ENCODE measurements around the gene ANXA3.

The ANXA3 gene

DNA sequence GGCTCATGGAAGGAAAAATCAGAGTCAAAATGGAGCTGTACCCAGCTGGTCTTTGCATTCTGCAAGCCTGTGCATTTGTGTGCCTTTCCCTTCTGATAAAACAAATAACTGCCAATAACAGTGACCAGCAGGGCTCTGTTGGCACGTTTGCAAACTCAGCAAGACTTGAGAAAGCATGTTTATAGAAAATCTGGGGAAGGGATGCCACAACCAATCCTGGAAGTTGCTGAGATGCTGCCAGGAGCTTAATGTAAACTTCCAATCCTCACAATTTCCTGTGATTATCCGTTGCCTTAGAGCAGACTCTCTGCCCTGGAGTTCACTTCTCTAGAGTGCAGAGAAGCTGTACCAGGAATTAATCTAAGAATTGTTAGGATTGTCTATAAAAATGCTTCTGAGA is 6.9 kb upstream of the ANXA3 start:
- no peak for TF ChIP-seq EP300 (IDR thresholded peaks at IDR 0.05; ENCODE audit: borderline replicate concordance)

DNA sequence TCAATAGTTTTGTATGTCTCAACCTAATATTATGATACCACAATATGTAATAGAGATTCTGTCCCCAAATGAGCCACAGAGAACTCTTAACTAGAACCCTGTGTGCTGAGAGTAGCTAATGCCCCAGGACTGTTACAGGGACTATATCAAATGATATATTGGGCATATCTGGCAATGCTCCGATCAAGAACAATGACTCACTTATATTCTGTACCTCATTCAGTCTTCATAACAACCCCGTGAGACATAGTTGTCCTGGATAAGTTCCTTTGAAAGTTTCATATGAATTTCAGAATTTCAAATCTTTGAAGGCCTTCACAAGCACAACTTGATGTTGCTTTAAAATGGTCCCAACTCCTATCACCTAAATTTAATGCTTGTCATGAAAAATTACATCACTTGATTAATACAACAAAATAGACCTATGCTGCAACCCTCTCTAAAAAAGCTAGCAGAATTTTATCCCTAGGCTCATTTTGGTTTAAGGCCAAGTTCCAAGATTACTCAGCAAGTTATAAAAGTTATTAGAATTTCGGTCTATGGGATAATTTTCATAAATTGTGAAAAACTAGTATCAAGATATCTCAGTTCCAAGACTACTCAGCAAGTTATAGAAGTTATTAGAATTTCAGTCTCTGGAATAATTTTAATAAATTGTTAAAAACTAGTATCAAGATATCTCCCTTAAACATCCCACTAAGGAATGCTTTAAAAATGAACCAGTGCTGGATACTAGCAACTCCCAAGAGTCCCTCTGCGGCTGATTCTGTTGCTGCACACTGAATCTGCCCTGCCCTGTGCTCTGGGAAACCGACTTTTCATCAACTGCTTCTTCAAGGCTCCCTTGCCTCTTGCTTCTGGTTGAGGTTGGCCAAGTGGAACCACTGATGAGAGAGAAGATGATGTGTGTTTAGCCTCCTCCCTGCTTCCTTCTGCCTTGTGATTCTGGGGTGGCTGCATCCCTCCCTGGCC is 6.0 kb upstream of the ANXA3 start:
- TF ChIP-seq TEAD4 (IDR thresholded peaks at IDR 0.05), result no peak
- TF ChIP-seq EP300 (IDR thresholded peaks at IDR 0.05; ENCODE audit: borderline replicate concordance), result no peak
- TF ChIP-seq FOXM1 (IDR thresholded peaks at IDR 0.05; ENCODE audit: borderline replicate concordance, low read depth), result no peak
- TF ChIP-seq RAD21 (IDR thresholded peaks at IDR 0.05; ENCODE audit: low read depth), result no peak

DNA sequence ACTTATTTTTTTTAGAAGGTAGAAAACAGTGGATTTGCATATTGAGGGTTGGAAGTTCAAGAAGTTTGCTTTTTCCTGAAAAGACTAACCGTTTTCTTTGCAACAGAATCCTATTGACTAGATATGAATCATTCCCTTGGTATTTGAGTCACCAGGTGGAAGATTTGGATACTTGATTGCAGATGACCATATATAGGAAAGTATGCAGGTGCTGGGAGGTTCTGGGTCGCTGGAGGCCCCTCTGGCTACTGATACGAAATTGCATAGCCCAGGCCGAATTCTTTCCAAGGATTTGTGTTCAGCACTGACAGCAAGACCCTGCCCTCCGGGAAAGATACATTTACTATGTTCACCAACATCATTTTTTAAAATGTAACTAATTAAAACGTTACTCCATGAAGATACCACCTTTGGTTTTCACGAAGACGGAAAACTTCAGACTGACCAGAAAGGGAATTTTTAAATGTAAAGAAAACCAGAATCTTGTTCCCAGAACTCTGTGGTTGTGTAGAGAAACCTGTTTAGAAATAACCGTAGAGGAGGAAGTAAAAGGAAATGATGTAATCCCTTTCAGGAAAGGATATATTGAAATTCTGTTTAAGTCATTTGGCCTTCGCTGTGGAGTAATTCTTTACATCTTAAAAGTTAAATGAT is 946 bp downstream of the ANXA3 start:
- TF ChIP-seq CREB1 (IDR thresholded peaks at IDR 0.05; ENCODE audit: low read depth), result no peak
- TF ChIP-seq TCF12 (IDR thresholded peaks at IDR 0.05; ENCODE audit: low read depth), result peak; percentile 87
- peak; percentile 92 for TF ChIP-seq EP300 (IDR thresholded peaks at IDR 0.05; ENCODE audit: borderline replicate concordance)
- TF ChIP-seq, protein P1, sequence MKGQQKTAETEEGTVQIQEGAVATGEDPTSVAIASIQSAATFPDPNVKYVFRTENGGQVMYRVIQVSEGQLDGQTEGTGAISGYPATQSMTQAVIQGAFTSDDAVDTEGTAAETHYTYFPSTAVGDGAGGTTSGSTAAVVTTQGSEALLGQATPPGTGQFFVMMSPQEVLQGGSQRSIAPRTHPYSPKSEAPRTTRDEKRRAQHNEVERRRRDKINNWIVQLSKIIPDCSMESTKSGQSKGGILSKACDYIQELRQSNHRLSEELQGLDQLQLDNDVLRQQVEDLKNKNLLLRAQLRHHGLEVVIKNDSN (IDR thresholded peaks at IDR 0.05), result 0 out of 2 replicates have a peak, but pooled peaks have one; percentile 4
- TF ChIP-seq FOXM1 (IDR thresholded peaks at IDR 0.05; ENCODE audit: borderline replicate concordance, low read depth), result peak; percentile 89
- peak; percentile 94 for TF ChIP-seq TEAD4 (IDR thresholded peaks at IDR 0.05)
- peak; percentile 52; the same call in 1 of the 2 replicates for TF ChIP-seq NFIC (IDR thresholded peaks at IDR 0.05)
- TF ChIP-seq, protein P2, sequence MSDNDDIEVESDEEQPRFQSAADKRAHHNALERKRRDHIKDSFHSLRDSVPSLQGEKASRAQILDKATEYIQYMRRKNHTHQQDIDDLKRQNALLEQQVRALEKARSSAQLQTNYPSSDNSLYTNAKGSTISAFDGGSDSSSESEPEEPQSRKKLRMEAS (IDR thresholded peaks at IDR 0.05), result 0 out of 2 replicates have a peak, but pooled peaks have one; percentile 6
- peak; percentile 9; the same call in 1 of the 2 replicates for TF ChIP-seq RAD21 (IDR thresholded peaks at IDR 0.05; ENCODE audit: low read depth)
- TF ChIP-seq CEBPB (IDR thresholded peaks at IDR 0.05), result peak; percentile 71
- TF ChIP-seq ZBTB7A (IDR thresholded peaks at IDR 0.05; ENCODE audit: low read depth), result no peak
- no peak for TF ChIP-seq TAF1 (IDR thresholded peaks at IDR 0.05; ENCODE audit: low read depth)

DNA sequence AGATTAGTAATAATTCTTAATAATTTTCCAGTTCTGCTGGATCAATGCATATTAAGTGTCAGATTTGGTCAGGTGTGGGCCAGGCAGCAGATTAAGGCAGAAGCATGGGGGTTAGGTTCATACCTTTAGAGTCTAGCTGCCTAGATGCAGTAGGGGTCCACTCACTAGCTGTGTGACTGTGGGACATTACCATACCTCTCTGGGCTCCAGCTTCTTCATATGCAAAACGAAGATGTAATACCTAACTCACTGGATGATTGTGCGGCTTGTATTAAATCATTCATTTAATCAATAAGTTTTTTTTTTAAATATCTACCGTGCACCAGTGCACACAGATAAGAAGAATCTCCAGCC is 1.4 kb downstream of the ANXA3 start:
- no peak for TF ChIP-seq EP300 (IDR thresholded peaks at IDR 0.05; ENCODE audit: borderline replicate concordance)
- TF ChIP-seq TAF1 (IDR thresholded peaks at IDR 0.05; ENCODE audit: low read depth), result no peak
- TF ChIP-seq CREB1 (IDR thresholded peaks at IDR 0.05; ENCODE audit: low read depth), result no peak
- TF ChIP-seq FOXM1 (IDR thresholded peaks at IDR 0.05; ENCODE audit: borderline replicate concordance, low read depth), result no peak
- TF ChIP-seq, protein P2 (IDR thresholded peaks at IDR 0.05), result no peak
- TF ChIP-seq, protein P3, sequence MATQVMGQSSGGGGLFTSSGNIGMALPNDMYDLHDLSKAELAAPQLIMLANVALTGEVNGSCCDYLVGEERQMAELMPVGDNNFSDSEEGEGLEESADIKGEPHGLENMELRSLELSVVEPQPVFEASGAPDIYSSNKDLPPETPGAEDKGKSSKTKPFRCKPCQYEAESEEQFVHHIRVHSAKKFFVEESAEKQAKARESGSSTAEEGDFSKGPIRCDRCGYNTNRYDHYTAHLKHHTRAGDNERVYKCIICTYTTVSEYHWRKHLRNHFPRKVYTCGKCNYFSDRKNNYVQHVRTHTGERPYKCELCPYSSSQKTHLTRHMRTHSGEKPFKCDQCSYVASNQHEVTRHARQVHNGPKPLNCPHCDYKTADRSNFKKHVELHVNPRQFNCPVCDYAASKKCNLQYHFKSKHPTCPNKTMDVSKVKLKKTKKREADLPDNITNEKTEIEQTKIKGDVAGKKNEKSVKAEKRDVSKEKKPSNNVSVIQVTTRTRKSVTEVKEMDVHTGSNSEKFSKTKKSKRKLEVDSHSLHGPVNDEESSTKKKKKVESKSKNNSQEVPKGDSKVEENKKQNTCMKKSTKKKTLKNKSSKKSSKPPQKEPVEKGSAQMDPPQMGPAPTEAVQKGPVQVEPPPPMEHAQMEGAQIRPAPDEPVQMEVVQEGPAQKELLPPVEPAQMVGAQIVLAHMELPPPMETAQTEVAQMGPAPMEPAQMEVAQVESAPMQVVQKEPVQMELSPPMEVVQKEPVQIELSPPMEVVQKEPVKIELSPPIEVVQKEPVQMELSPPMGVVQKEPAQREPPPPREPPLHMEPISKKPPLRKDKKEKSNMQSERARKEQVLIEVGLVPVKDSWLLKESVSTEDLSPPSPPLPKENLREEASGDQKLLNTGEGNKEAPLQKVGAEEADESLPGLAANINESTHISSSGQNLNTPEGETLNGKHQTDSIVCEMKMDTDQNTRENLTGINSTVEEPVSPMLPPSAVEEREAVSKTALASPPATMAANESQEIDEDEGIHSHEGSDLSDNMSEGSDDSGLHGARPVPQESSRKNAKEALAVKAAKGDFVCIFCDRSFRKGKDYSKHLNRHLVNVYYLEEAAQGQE (IDR thresholded peaks at IDR 0.05; ENCODE audit: low read depth), result no peak
- no peak for TF ChIP-seq CEBPB (IDR thresholded peaks at IDR 0.05)
- TF ChIP-seq RAD21 (IDR thresholded peaks at IDR 0.05; ENCODE audit: low read depth), result no peak
- TF ChIP-seq, protein P1 (IDR thresholded peaks at IDR 0.05), result no peak
- TF ChIP-seq TEAD4 (IDR thresholded peaks at IDR 0.05), result no peak
- TF ChIP-seq NFIC (IDR thresholded peaks at IDR 0.05), result no peak
- TF ChIP-seq EGR1 (IDR thresholded peaks at IDR 0.05), result no peak
- no peak for TF ChIP-seq ZBTB7A (IDR thresholded peaks at IDR 0.05; ENCODE audit: low read depth)
- TF ChIP-seq YY1 (IDR thresholded peaks at IDR 0.05; ENCODE audit: low read depth), result no peak
- TF ChIP-seq TCF12 (IDR thresholded peaks at IDR 0.05; ENCODE audit: low read depth), result no peak

DNA sequence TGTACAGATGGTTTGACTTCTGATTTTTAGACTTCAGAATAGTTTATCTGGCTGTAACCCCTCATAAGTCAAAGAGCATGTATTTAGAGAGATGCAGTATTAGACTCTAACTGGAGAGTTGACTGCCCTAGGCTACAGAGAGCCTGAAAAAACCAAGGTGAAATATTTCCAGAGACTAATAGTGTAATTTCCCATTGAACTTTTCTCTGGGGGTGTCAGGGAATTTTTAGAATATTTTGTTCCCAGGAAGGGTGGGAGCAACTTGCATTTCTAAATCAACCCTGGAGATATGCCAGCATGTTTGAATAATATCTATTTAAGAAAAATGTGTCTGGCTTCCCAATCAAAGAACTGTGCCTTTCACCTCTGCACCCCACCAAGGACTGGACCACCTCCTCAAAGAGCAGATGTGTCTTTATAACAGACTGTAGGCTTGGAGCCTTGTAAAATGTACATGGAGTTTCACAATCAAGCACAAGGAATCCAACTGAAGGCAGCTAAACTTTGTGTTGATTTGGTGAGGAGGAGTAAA is 2.0 kb downstream of the ANXA3 start:
- TF ChIP-seq, protein P2 (IDR thresholded peaks at IDR 0.05), result no peak
- no peak for TF ChIP-seq RAD21 (IDR thresholded peaks at IDR 0.05; ENCODE audit: low read depth)
- no peak for TF ChIP-seq TEAD4 (IDR thresholded peaks at IDR 0.05)
- no peak for TF ChIP-seq EP300 (IDR thresholded peaks at IDR 0.05; ENCODE audit: borderline replicate concordance)
- TF ChIP-seq, protein P3 (IDR thresholded peaks at IDR 0.05; ENCODE audit: low read depth), result no peak

Measured in Ishikawa (cell line).